ENCODE results near the gene NLRX1. TPM values are rescaled to one million over a fixed set of nuclear protein-coding genes. Genes with fewer than 3 reads are reported as not detected.
"Not testable (repeated sequence)": the region's sequence is repeated elsewhere in the genome, so short reads cannot be mapped to it uniquely, and the experiment has no call there.

NLRX1 gene
- total RNA-seq, 1 donor from 2014 or later = 3.3 TPM

DNA sequence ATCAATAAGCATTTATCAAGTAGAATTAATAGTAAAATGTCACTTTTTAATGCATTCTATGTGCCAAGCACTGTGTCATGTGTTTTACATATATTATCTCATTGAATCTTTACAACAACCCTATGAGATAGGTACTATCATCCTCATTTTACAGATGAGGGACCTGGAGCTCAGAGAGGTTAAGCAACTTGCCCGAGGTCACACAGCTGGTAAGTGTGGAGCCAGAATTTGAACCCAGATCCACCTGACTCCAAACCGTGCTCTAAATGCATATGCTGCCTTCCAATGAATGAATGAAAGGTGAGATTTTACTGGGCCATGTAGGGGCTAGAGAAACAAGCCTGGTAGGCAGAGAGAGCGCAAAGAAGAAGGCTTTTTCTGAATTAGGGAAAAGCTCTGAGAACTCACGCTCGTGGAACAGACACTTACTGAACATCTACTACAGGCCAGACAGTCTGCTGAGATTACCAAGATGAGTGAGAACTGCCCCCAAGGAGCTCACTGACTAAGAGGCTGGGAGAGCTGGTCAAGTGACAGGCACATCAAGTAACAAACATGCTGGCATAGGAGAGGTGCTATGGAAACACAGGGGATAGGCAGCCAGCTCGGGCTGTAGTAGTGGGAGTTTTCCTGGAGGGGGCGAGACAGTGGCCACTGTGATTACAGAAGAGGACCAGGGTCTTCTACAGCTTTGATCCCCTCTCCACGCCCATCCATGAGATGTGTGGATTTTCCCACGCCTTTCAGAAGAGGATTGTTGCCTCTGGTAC is 15.3 kb upstream of the NLRX1 start:
- DNase-seq = no peak

- DNase-seq = no peak
Observed at GRCh38 chr11:119154178-119154577, 14.3 kb upstream of the NLRX1 start.

DNA sequence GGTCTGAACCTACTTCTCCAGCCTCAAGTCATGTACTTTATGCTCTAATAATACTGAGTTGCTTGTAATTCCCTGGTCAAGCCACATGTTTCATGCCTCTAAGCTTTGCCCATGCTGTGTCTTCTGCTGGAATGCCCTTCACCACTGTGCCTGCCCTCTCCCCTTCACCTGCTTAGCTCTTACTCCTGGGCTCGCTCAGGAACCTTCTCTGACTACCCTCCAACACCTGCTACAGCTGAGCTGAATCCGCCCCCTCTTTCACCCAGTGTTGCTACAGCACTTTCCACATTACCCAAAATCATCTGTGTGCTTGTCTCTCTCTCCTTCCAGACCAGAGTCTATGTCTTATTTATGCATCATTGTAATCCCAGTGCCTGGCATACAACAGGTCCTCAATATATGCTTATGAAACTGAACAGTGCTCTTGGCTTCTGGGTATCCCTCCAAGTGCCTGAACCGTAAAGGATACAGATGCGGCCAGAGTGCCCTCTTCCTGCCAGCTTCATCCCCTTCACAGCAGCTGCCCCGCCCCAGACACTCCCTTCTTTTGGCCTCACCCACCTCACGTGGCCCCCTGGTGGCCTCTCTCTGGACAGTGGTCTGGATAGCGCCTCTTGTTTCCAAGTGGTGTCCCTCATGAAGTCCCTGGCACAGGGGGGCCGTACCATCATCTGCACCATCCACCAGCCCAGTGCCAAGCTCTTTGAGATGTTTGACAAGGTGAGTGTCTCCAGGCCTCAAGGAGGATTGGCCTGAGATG is 12.6 kb upstream of the NLRX1 start:
- DNase-seq = no peak

DNA sequence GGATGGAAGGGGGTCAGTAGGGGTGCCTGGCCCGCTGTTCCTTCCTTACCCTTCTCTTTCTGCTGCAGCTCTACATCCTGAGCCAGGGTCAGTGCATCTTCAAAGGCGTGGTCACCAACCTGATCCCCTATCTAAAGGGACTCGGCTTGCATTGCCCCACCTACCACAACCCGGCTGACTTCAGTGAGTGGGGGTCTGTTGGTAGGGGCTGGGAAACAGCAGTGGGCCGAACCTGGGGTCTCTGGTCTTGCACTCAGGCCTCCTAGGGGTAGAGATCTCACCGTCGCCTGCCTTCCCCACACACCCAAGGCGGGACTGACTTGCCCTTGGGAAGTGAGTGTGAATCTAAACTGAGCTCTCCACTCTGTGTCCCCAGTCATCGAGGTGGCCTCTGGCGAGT is 12.0 kb upstream of the NLRX1 start:
- DNase-seq = no peak

- DNase-seq = no peak
Observed at GRCh38 chr11:119157063-119157462, 11.5 kb upstream of the NLRX1 start.

DNA sequence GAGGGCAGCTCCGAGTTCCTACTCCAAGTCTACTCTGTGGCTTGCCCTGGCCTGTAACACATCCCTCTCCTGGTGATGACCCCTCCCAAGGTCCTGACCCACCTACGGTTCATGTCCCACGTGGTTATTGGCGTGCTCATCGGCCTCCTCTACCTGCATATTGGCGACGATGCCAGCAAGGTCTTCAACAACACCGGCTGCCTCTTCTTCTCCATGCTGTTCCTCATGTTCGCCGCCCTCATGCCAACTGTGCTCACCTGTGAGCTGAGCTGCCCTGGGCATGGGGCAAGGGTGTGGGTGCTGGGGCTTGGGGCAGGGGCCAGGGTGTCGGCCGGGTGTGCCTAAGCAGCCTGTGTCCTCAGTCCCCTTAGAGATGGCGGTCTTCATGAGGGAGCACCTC is 10.1 kb upstream of the NLRX1 start:
- no peak for DNase-seq

DNA sequence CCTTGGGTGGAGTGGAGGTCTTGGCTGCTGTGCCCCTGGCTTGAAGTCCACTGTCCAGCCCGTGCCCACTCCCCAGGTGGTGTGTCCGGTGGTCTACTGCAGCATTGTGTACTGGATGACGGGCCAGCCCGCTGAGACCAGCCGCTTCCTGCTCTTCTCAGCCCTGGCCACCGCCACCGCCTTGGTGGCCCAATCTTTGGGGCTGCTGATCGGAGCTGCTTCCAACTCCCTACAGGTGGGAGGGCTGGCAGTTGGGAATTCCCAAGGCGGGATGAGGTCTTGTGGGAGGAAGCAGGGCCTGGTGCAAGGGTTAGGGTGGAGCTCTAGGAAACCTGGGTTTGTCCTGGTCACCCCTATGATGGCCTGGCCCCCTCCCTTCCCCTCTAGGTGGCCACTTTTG is 8.4 kb upstream of the NLRX1 start:
- no peak for DNase-seq

DNA sequence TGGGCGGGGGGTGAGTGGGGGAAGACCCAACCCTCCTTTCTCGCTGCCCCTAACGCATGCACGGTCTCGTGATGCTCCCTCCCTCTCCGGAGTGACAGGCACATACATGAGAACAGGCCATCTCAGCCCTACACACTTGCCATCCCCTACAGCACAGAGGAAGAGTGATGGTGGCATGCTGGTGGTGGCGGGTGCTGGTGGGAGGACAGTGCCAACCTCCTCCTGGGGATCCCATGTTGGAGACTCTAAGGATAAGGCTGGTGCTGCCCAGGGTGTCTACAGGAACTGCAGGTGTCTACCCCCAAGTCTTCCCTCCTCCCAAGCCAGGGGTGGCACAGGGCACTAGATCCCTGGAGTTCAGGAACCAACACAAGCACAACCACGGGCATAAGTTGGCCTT is 6.7 kb upstream of the NLRX1 start:
- no peak for DNase-seq

DNA sequence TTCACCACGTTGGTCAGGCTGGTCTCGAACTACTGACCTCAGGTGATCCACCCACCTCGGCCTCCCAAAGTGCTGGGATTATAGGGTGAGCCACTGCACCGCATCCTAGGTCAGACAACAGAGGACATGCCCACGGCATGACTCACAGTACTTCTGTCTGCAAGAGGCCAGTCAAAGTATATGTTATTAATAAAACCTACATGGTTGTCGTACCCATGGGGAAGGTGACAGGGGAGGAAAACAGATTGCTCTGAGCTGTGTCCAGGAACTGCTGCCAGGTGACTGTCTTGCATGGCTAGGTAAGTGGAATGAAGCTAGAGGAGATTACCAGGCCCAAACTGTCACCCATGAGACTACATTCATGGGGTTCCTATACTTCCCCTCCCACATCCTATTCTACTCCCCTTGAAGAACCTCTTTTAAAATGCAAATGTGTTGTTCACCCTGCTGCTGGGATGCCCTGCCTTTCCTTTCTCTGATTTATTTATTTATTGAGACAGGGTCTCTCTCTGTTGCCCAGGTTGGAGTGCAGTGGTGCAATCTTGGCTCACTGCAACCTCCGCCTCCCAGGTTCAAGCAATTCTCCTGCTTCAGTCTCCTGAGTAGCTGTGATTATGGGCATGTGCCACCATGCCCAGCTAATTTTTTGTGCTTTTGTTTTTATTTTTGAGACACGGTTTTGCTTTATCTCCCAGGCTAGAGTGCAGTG is 2.0 kb upstream of the NLRX1 start:
- DNase-seq = no peak

GRCh38 chr11:119167077-119167458 is 1.5 kb upstream of the NLRX1 start:
- not testable (repeated sequence) for DNase-seq

- no peak for DNase-seq
Observed at GRCh38 chr11:119167933-119168332, 592 bp upstream of the NLRX1 start.

DNA sequence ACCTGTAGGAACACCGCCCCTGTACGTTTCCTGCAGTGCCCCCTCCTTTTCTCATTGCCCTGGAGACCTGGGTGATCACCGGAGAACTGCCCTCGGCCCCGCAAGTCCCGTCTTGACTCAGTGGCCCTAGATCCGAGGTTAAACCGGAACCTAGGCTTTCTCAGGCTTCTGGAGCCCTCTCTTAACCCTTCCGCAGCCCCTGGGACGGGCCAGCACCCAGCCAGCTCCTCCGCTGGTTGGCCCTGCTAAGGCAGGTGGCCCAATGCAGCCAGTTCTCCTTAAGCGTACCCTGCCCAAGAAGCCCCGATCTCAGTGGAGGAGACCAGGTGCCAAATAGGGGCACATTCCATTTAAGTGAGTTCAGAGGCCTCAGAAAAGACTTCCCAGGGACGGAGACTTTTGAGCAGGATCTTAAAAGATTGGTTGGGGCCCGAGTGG is 776 bp downstream of the NLRX1 start:
- DNase-seq = no peak

- no peak for DNase-seq
Observed at GRCh38 chr11:119172513-119172912, 4.0 kb downstream of the NLRX1 start.

GRCh38 chr11:119173453-119173852 is 4.9 kb downstream of the NLRX1 start:
- no peak for DNase-seq

DNA sequence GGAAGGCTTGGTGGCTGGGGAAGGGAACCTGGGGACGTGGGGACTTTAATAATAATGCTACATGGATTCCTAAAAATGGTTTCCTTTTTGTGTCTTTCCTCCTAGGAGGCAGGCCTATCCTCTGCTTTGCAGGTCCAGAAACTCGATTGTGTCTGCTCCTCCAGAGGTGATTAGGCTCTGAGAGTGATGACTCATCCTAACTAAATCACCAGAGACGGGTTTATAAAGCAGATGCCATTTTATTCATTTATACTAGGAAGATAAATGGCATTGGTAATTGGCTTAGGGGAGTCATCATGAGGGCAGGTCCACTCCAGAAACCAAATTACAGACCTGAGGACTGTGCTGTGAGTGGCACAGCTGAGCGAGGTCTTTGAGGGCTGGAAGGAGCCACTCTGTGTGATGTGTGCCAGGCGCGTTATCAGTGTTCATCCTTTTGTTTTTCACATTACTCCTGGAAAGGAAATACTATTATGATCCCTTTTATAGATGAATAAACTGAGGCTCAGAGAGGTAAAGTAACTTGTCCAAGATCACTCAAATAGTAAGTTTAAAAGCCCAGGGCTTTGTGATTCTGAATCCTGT is 7.1 kb downstream of the NLRX1 start:
- no peak for DNase-seq

- DNase-seq = no peak
Observed at GRCh38 chr11:119178166-119178680, 9.7 kb downstream of the NLRX1 start.

GRCh38 chr11:119179342-119179741 is 10.8 kb downstream of the NLRX1 start:
- no peak for DNase-seq

- no peak for DNase-seq
Observed at GRCh38 chr11:119179983-119180382, 11.5 kb downstream of the NLRX1 start.

- DNase-seq = no peak
Observed at GRCh38 chr11:119180729-119181676, 12.5 kb downstream of the NLRX1 start.

GRCh38 chr11:119181677-119182412 is 13.3 kb downstream of the NLRX1 start:
- DNase-seq = no peak

DNA sequence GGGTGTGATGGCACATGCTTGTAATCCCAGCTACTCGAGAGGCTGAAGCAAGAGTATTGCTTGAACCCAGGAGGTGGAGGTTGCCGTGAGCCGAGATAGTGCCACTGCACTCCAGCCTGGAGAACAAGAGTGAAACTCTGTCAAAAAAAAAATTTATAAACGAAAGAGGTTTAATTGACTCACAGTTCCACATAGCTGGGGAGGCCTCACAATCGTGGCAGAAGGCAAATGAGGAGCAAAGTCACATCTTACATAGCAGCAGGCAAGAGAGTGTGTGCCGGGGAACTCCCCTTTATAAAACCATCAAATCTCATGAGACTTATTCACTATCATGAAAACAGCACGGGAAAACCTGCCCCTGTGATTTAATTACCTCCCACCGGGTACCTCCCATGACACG is 15.9 kb downstream of the NLRX1 start:
- not testable (repeated sequence) for DNase-seq
